Glomerular visceral epithelial cell (primary cell): ENCODE results near the gene CAV1.
A peak's percentile ranks its signal among the peaks of the same experiment; 100 is the strongest.

Source experiments
- DNase-seq: peaks from one replicate; pipeline ENCODE4 v3.0.0-alpha.2; 2016; ENCODE audit errors: extremely low spot score

The CAV1 gene

GRCh38 chr7:116503835-116504234, 21.0 kb upstream of the CAV1 start:
- no peak for DNase-seq

- no peak for DNase-seq
These were observed 19.6 kb upstream of the CAV1 start for GRCh38 chr7:116505278-116505677.

- DNase-seq = no peak
These were observed 19.0 kb upstream of the CAV1 start for GRCh38 chr7:116505823-116506222.

GRCh38 chr7:116509982-116510579, 14.8 kb upstream of the CAV1 start:
- DNase-seq = no peak

GRCh38 chr7:116510795-116511194, 14.0 kb upstream of the CAV1 start:
- DNase-seq = no peak

GRCh38 chr7:116511552-116512519, 13.0 kb upstream of the CAV1 start:
- DNase-seq = peak; percentile 59

GRCh38 chr7:116512520-116513188, 12.2 kb upstream of the CAV1 start:
- peak; percentile 64 for DNase-seq

DNA sequence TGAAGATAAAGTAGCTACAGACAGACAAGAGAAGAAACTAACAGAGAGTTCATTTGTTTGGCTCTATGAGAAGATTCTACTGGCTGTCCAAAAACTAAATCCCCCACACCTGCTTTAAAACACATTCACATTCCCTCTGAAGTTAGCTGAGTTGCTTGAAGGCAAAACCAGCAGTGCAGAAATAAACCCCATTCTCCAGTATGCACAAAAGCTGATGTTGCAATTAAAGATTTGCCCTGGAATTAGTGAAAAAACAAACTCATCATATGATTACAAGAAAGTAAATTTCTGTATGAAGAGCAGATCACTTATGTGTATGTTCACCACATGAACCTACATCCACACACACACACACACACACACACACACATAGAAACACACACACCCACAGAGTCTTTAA, 9.3 kb upstream of the CAV1 start:
- no peak for DNase-seq

GRCh38 chr7:116516324-116516723, 8.5 kb upstream of the CAV1 start:
- no peak for DNase-seq

- DNase-seq = no peak
These were observed 7.2 kb upstream of the CAV1 start for GRCh38 chr7:116517626-116518025.

DNA sequence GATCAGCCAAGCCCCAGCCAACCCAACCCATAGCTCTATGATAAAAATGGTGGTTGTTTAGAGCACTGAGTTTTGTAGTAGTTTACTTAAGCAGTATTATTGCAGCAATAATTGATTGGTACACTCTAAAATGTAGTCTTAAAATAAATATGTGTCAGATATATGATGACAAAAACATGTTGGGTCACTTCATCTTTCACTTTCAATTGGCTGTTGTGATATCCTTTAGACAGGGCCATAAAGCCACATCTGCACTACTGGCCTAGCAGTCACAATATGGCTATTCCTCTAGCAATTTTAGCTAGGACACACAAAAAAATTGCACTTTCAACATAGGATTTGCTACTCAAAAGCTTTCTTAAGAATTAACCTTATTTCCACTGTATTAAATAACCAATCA, 5.9 kb upstream of the CAV1 start:
- DNase-seq = no peak

DNA sequence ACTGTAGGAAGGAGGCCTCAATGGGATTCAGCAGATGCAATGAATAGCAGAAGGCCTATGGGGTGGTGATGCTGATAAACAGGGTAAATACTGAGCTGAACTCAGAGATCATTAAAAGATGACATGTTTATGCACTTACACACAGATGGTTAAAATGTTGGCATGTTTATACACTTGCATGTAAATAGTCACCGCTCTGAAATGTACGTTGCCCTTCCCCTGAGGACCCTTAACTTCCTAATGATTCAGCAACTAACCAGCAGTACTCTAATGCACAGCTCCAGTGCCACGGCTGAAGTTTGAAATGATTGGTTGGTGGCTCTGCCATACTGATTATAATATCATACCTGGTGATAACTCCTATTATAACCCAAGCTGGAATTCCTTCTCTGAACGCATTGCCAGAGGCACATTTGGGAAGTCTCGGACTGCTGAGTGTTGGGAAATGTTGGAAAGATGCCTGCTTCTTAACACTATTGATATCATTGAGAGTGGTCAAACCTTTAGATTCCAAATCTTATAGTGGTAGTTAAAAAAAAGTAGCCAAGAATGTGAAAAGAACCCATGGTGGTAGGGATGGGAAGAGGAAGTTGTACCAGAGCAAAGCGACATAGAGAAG, 3.7 kb upstream of the CAV1 start:
- no peak for DNase-seq

- DNase-seq = peak; percentile 84
These were observed 2.6 kb upstream of the CAV1 start for GRCh38 chr7:116522247-116522646.

DNA sequence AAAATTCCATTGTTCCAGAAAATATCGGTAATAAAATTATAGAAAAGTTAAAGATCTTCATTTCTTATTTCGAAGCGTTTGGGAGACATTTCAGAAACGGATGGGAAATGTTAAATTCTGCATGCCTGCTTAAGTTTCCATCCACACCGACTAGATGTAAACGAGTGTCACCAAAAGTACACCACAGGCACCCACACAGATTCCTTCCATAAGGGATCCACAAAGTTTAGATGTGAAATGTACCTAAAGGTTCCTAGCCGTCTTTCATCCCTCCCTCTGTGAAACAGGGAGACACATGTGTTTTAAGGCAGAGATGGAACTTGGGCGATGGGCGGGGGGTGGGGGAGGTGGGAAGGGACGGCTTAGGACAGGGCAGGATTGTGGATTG, 621 bp upstream of the CAV1 start:
- DNase-seq = no peak

- peak; percentile 30 for DNase-seq
These were observed 569 bp downstream of the CAV1 start for GRCh38 chr7:116525298-116525912.

DNA sequence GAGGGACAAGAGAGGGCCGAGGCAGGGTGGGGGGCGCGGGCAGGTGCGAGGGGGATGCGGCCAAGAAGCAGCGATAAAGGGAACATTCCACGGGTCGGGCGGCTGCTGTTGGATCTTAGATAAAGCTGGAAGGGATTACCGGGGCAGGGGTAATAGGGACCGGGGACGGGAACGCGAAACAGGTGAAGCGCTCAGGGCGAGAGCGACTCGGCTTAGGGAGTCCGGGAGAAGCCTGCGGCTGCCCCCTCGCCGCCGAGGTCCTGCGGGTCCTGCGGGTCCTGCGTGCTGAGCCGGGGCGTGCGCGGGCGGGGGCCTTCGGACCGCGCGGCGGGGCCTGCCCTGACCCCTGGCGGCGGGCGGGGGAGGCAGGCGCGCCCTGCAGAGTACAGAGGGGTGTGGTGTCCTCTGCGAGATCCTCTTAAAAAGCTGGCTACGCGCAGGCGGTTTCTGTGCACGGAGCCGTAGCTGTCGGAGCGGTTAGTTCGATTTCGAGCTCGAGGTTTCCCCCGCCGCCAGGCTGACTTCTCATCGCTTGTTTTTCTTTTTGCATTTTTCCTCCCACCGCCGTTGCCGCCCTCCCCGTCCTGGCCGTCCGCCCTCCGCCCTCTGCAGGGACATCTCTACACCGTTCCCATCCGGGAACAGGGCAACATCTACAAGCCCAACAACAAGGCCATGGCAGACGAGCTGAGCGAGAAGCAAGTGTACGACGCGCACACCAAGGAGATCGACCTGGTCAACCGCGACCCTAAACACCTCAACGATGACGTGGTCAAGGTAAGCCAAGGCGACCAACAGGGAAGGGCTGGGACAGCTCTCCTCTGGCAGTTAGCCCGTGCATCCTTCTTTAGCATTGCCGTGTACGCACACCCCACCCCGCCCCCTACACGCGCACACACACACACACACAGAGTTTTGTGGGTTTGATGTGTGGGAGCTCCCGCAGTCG, 1.4 kb downstream of the CAV1 start:
- DNase-seq = peak; percentile 86

GRCh38 chr7:116526897-116527296, 2.1 kb downstream of the CAV1 start:
- no peak for DNase-seq

DNA sequence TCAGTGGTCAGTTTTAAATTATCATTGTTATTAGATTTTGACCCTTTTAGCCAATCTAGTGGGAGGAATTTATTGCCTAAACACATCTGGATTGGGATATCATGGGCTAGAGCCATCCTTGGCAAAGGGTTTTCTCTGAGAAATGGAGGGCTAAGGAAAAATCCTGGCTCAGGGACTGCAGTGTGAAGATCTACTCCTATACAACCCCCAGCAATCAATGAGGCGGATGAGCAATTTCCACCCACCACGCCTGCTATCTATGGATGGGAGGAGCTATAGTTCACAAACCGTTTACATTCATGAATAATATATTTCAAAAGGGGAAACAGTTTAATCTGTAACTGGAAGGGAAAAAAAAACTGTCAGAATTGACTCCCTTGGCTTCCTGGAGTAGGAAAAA, 2.7 kb downstream of the CAV1 start:
- peak; percentile 30 for DNase-seq

DNA sequence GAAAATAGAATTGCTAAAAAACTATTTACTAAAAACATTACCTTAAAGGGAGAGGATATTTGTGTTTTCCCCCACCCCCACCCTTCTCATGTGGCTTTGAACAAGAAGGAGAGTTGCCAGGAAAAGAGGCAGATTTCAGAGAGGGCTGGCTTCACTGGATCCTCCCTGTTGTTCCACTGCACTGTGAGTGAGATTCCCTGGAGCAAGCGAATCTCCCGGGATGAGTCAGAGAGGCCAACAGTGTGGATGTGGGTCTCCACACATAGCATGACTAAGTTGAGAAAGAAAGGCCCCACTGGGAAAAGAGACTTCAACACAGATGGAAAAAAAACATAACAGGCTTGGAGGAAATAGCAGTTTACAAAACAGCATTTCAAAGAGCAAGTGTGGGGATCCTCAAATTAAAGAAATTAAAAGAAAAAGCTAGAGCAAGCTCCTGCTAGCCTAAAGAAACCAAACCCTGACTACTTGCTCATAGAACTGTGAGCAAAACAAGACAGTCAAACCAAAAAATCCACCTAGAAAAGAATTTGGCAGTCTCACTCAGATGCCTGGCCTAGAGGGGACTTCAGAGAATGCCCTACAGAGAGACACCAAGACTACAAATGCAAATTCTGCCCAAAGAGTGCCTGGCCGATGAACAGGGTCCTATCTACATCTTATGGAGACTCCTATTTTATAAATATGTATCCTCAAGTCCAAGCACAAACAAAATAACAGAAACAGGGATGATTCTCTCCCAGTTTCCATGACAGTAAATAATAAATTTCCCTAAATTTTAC, 3.4 kb downstream of the CAV1 start:
- DNase-seq = peak; percentile 90

- DNase-seq = no peak
These were observed 4.4 kb downstream of the CAV1 start for GRCh38 chr7:116529250-116529649.
